Activated CD8-positive, alpha-beta T cell treated with anti-CD3 and anti-CD28 coated beads for 36 hours (primary cell): ENCODE results near the gene NDUFA9. TPM values are rescaled to one million over a fixed set of nuclear protein-coding genes. Genes with fewer than 3 reads are reported as not detected.

ENCODE experiments used
- ATAC-seq: fragments of 200-7000 bp; cut with Tn5 transposase; one replicate; pipeline ENCODE4 v1.10.0; 2021; ENCODE audit warnings: mild to moderate bottlenecking, moderate library complexity
- CTCF ChIA-PET: fragments of 350-600 bp; sonication (Branson Sonifier 250); formaldehyde crosslinking; loops from one replicate; lab custom pipeline; 2021; ENCODE audit warnings: antibody characterized with exemption; lab: Charles Lee
- POLR2A ChIA-PET: fragments of 350-600 bp; sonication (Branson Sonifier 250); formaldehyde crosslinking; loops from one replicate; lab custom pipeline; 2021; ENCODE audit warnings: antibody characterized with exemption; lab: Charles Lee
- DNase-seq: peaks from one replicate; pipeline ENCODE4 v3.0.0-alpha.2; 2020
- H3K27ac Mint-ChIP-seq: one replicate; pipeline ENCODE4 v1.8.0; 2021; ENCODE audit warnings: mild to moderate bottlenecking, mixed read lengths
- H3K27me3 Mint-ChIP-seq: one replicate; pipeline ENCODE4 v1.8.0; 2021; ENCODE audit warnings: mixed read lengths
- H3K36me3 Mint-ChIP-seq: one replicate; pipeline ENCODE4 v1.8.0; 2021; ENCODE audit warnings: low read depth, mixed read lengths
- H3K4me1 Mint-ChIP-seq: one replicate; pipeline ENCODE4 v1.8.0; 2021; ENCODE audit warnings: low read depth, mixed read lengths
- H3K4me3 Mint-ChIP-seq: one replicate; pipeline ENCODE4 v1.8.0; 2021; ENCODE audit warnings: mild to moderate bottlenecking, moderate library complexity, mixed read lengths
- H3K9me3 Mint-ChIP-seq: one replicate; pipeline ENCODE4 v1.8.0; 2021; ENCODE audit warnings: mixed read lengths
- CTCF ChIP-seq: fragments of 200-600 bp; IDR thresholded peaks from one replicate; pipeline ENCODE4 v1.8.0; 2022; ENCODE audit warnings: antibody characterized with exemption, mild to moderate bottlenecking
- intact Hi-C: fragments of 100-400 bp; cut with micrococcal nuclease; formaldehyde crosslinking; loops from one replicate; pipeline ENCODE4 v1.10.0; 2022
- total RNA-seq, 2 experiments: library from RNA; stranded (reverse); gene quantifications; one replicate each; pipeline ENCODE4 v1.2.3, GENCODE V29; 2021

The NDUFA9 gene
- total RNA-seq, 2 experiments from 2014 or later, result 117 to 122 TPM

- CTCF ChIA-PET, result interaction anchor here (5.5 kb wide), 1 partner anchor 13 kb away, joined by 34 read pairs; no protein-coding TSS in a partner anchor
- no peak overlapping the region for H3K27ac Mint-ChIP-seq
- DNase-seq, result no peak
Measured at GRCh38 chr12:4607056-4607455, 41.9 kb upstream of the NDUFA9 start.

GRCh38 chr12:4609071-4609470 lies 39.8 kb upstream of the NDUFA9 start:
- DNase-seq (no peak), ATAC-seq (no peak)
- H3K27me3 Mint-ChIP-seq, result no peaks in the 10 kb centered on the region
- H3K4me1 Mint-ChIP-seq, result peaks cover 23% of the 10 kb centered on the region
- CTCF ChIA-PET, result no interaction called here
- H3K27ac Mint-ChIP-seq, result no peak overlapping the region
- POLR2A ChIA-PET, result no interaction called here
- TF ChIP-seq CTCF, result no peak
- H3K9me3 Mint-ChIP-seq, result no peaks in the 10 kb centered on the region
- intact Hi-C loops, result loop anchor here (10.0 kb wide), 1 partner anchor 146 kb away; no protein-coding TSS in a partner anchor
- H3K4me3 Mint-ChIP-seq, result no peak overlapping the region
- peaks cover 6% of the 10 kb centered on the region for H3K36me3 Mint-ChIP-seq

More at GRCh38 chr12:4607056-4607455, 41.9 kb upstream of the NDUFA9 start:
- peaks cover 3% of the 10 kb centered on the region for H3K27me3 Mint-ChIP-seq
- H3K36me3 Mint-ChIP-seq, result peaks cover 1% of the 10 kb centered on the region
- peaks cover 23% of the 10 kb centered on the region for H3K4me1 Mint-ChIP-seq
- TF ChIP-seq CTCF, result no peak
- H3K9me3 Mint-ChIP-seq, result no peaks in the 10 kb centered on the region
- intact Hi-C loops, result loop anchor here (10.0 kb wide), 1 partner anchor 148 kb away; no protein-coding TSS in a partner anchor
- POLR2A ChIA-PET, result interaction anchor here (0.6 kb wide), 1 partner anchor 11 kb away, joined by 3 read pairs; no protein-coding TSS in a partner anchor
- H3K4me3 Mint-ChIP-seq, result no peak overlapping the region
- no peak for ATAC-seq

- peaks cover 19% of the 10 kb centered on the region for H3K4me1 Mint-ChIP-seq
- intact Hi-C loops, result no loop called here
- no peak for DNase-seq
- H3K27ac Mint-ChIP-seq, result no peak overlapping the region
- ChIA-PET CTCF (interaction anchor here (1.6 kb wide), 1 partner anchor 10 kb away, joined by 5 read pairs; no protein-coding TSS in a partner anchor), POLR2A (interaction anchor here (1.8 kb wide), 1 partner anchor 223 kb away, joined by 5 read pairs; no protein-coding TSS in a partner anchor)
- H3K27me3 Mint-ChIP-seq, result no peaks in the 10 kb centered on the region
- H3K4me3 Mint-ChIP-seq, result no peak overlapping the region
- peaks cover 8% of the 10 kb centered on the region for H3K36me3 Mint-ChIP-seq
- no peaks in the 10 kb centered on the region for H3K9me3 Mint-ChIP-seq
- no peak for TF ChIP-seq CTCF
- ATAC-seq, result no peak
Measured at GRCh38 chr12:4610481-4610880, 38.4 kb upstream of the NDUFA9 start.

- Mint-ChIP-seq H3K9me3 (no peaks in the 10 kb centered on the region), H3K4me3 (no peak overlapping the region), H3K4me1 (no peaks in the 10 kb centered on the region), H3K36me3 (peaks cover 7% of the 10 kb centered on the region), H3K27ac (no peak overlapping the region), H3K27me3 (no peaks in the 10 kb centered on the region)
- ChIA-PET CTCF (interaction anchor here (1.7 kb wide), 1 partner anchor 10 kb away, joined by 4 read pairs; no protein-coding TSS in a partner anchor), POLR2A (no interaction called here)
- ATAC-seq, result no peak
- no peak for DNase-seq
- no peak for TF ChIP-seq CTCF
- intact Hi-C loops, result no loop called here
Measured at GRCh38 chr12:4615667-4616066, 33.2 kb upstream of the NDUFA9 start.

- H3K27ac Mint-ChIP-seq, result no peak overlapping the region
- CTCF ChIA-PET, result interaction anchor here (1.2 kb wide), 1 partner anchor 19 kb away, joined by 3 read pairs; no protein-coding TSS in a partner anchor
- no peak for TF ChIP-seq CTCF
- no peak for DNase-seq
- no peak overlapping the region for H3K4me3 Mint-ChIP-seq
- no peak for ATAC-seq
- H3K9me3 Mint-ChIP-seq, result no peaks in the 10 kb centered on the region
- intact Hi-C loops, result no loop called here
- POLR2A ChIA-PET, result interaction anchor here (0.5 kb wide), 1 partner anchor 756 kb away, joined by 3 read pairs; no protein-coding TSS in a partner anchor
- peaks cover 3% of the 10 kb centered on the region for H3K27me3 Mint-ChIP-seq
- no peaks in the 10 kb centered on the region for H3K36me3 Mint-ChIP-seq
- no peaks in the 10 kb centered on the region for H3K4me1 Mint-ChIP-seq
Measured at GRCh38 chr12:4621511-4621910, 27.4 kb upstream of the NDUFA9 start.
